GM18951 (cell line): ENCODE measurements around the gene VWA8.
"Not testable (repeated sequence)": the region's sequence is repeated elsewhere in the genome, so short reads cannot be mapped to it uniquely, and the experiment has no call there.

Experiments
- POLR2A ChIP-seq: IDR thresholded peaks from 4 replicates; pipeline ENCODE4 v1.6.1; 2011; ENCODE audit warnings: mild to moderate bottlenecking; ENCODE audit not compliant: insufficient read length, insufficient read depth; ENCODE audit errors: extremely low read depth
- in situ Hi-C: fragments of 300-500 bp; cut with MboI; formaldehyde crosslinking; loops from one replicate; pipeline ENCODE4 v1.12.0; 2022; ENCODE audit warnings: low sequenced_read_pairs, mixed read lengths, inconsistent platforms; ENCODE audit not compliant: unreplicated experiment

VWA8 gene

GRCh38 chr13:41934120-41934519 is 26.8 kb downstream of the VWA8 start:
- TF ChIP-seq POLR2A, result no peak
- in situ Hi-C loops, result no loop called here

- in situ Hi-C loops, result no loop called here
- no peak for TF ChIP-seq POLR2A
Measured at GRCh38 chr13:41931337-41931736, 29.6 kb downstream of the VWA8 start.

- in situ Hi-C loops, result no loop called here
- no peak for TF ChIP-seq POLR2A
Measured at GRCh38 chr13:41930154-41930553, 30.8 kb downstream of the VWA8 start.

GRCh38 chr13:41928323-41928722 is 32.6 kb downstream of the VWA8 start:
- in situ Hi-C loops, result no loop called here
- TF ChIP-seq POLR2A, result no peak

- TF ChIP-seq POLR2A, result no peak
Measured at GRCh38 chr13:41925014-41925413, 35.9 kb downstream of the VWA8 start.

GRCh38 chr13:41922894-41923293 is 38.0 kb downstream of the VWA8 start:
- in situ Hi-C loops, result not testable (repeated sequence)

More at GRCh38 chr13:41925014-41925413, 35.9 kb downstream of the VWA8 start:
- in situ Hi-C loops, result no loop called here

GRCh38 chr13:41919741-41920487 is 41.0 kb downstream of the VWA8 start:
- in situ Hi-C loops, result no loop called here
- TF ChIP-seq POLR2A, result no peak

- in situ Hi-C loops, result no loop called here
Measured at GRCh38 chr13:41919031-41919740, 41.7 kb downstream of the VWA8 start.

GRCh38 chr13:41917641-41918040 is 43.3 kb downstream of the VWA8 start:
- in situ Hi-C loops, result no loop called here
- TF ChIP-seq POLR2A, result no peak

More at GRCh38 chr13:41919031-41919740, 41.7 kb downstream of the VWA8 start:
- no peak for TF ChIP-seq POLR2A

- in situ Hi-C loops, result no loop called here
Measured at GRCh38 chr13:41916173-41916954, 44.5 kb downstream of the VWA8 start.

GRCh38 chr13:41915081-41915480 is 45.8 kb downstream of the VWA8 start:
- in situ Hi-C loops, result no loop called here
- no peak for TF ChIP-seq POLR2A

More at GRCh38 chr13:41916173-41916954, 44.5 kb downstream of the VWA8 start:
- no peak for TF ChIP-seq POLR2A

- TF ChIP-seq POLR2A, result no peak
- in situ Hi-C loops, result no loop called here
Measured at GRCh38 chr13:41914552-41914951, 46.4 kb downstream of the VWA8 start.

GRCh38 chr13:41909506-41909905 is 51.4 kb downstream of the VWA8 start:
- TF ChIP-seq POLR2A, result no peak
- in situ Hi-C loops, result loop anchor here (10.0 kb wide), 1 partner anchor 195 kb away; no protein-coding TSS in a partner anchor
